ENCODE measurements around the gene SMOC2. TPM values are rescaled to one million over a fixed set of nuclear protein-coding genes. Genes with fewer than 3 reads are reported as not detected.

The SMOC2 gene
- polyA plus RNA-seq, 1 donor (not counting 4 experiments of a cell fraction or from before 2014, with no cell fraction given): 1.1 TPM

DNA sequence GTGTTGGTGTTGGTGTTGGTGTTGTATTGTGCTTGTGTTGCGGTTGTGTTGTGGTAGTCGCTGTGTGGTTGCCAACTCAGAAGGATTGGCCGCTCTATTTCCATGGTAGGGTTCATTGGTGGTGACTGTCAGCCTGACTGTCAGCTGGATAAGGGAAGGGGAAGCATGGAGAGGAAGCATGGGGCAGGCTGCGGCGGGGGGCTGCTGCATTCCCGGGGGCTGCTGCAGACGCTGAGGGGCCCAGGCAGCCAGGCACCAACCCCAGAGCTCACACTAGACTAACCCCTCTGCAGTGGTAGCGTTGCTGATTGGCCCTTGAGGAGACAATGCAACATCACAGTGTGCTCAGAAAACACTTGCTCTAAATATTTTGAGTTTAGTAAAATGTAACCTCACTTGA, 199.2 kb downstream of the SMOC2 start:
- Histone ChIP-seq H3K9ac (ENCODE audit: control insufficient read depth, extremely low read depth, insufficient read depth, low read length) (no peak overlapping the region), H3K27me3 (ENCODE audit: control insufficient read depth, extremely low read depth, insufficient read depth, low read length) (no peaks in the 10 kb centered on the region), H3K27ac (ENCODE audit: control insufficient read depth, insufficient read depth, low read length) (no peak overlapping the region), H2AFZ (ENCODE audit: control insufficient read depth, low read length) (no peak overlapping the region), H3K36me3 (ENCODE audit: control insufficient read depth in 2 of 2, extremely low read depth in 1 of 2, insufficient read depth in 2 of 2, low read length in 2 of 2) (no peaks in the 10 kb centered on the region), H3K9me1 (ENCODE audit: control insufficient read depth, extremely low read depth, insufficient read depth, low read length) (no peaks in the 10 kb centered on the region), H4K20me1 (ENCODE audit: control insufficient read depth, extremely low read depth, insufficient read depth, low read length) (no peaks in the 10 kb centered on the region), H3K9me3 (ENCODE audit: control insufficient read depth, low read depth, low read length) (no peaks in the 10 kb centered on the region), H3K4me3 (ENCODE audit: control insufficient read depth in 2 of 3, extremely low read depth in 1 of 3, insufficient read depth in 2 of 3, low read depth in 1 of 3, low read length in 3 of 3) (no peak overlapping the region), H3K4me1 (ENCODE audit: control insufficient read depth, extremely low read depth, insufficient read depth, low read length) (no peaks in the 10 kb centered on the region), H3K4me2 (ENCODE audit: control insufficient read depth, extremely low read depth, insufficient read depth, low read depth, low read length) (no peak overlapping the region), H3K79me2 (ENCODE audit: control insufficient read depth, insufficient read depth, low read length) (no peaks in the 10 kb centered on the region)
- no peak for DNase-seq (ENCODE audit: low read depth, low spot score)
- TF ChIP-seq EZH2 (IDR thresholded peaks at IDR 0.05; ENCODE audit: low read length): no peak
- TF ChIP-seq, protein P1, sequence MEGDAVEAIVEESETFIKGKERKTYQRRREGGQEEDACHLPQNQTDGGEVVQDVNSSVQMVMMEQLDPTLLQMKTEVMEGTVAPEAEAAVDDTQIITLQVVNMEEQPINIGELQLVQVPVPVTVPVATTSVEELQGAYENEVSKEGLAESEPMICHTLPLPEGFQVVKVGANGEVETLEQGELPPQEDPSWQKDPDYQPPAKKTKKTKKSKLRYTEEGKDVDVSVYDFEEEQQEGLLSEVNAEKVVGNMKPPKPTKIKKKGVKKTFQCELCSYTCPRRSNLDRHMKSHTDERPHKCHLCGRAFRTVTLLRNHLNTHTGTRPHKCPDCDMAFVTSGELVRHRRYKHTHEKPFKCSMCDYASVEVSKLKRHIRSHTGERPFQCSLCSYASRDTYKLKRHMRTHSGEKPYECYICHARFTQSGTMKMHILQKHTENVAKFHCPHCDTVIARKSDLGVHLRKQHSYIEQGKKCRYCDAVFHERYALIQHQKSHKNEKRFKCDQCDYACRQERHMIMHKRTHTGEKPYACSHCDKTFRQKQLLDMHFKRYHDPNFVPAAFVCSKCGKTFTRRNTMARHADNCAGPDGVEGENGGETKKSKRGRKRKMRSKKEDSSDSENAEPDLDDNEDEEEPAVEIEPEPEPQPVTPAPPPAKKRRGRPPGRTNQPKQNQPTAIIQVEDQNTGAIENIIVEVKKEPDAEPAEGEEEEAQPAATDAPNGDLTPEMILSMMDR (optimal IDR thresholded peaks at IDR 0.05 in 1 of 3, IDR thresholded peaks at IDR 0.05 in 1 of 3, conservative IDR thresholded peaks at IDR 0.05 in 1 of 3; ENCODE audit: extremely low read depth in 1 of 3, insufficient read depth in 2 of 3, low read length in 3 of 3): no peak
- dilution Hi-C loops (cut with MboI; ENCODE audit: extremely low pct_ligation_motif_present, low sequenced_read_pairs): no loop called here
- FAIRE-seq: no peak

DNA sequence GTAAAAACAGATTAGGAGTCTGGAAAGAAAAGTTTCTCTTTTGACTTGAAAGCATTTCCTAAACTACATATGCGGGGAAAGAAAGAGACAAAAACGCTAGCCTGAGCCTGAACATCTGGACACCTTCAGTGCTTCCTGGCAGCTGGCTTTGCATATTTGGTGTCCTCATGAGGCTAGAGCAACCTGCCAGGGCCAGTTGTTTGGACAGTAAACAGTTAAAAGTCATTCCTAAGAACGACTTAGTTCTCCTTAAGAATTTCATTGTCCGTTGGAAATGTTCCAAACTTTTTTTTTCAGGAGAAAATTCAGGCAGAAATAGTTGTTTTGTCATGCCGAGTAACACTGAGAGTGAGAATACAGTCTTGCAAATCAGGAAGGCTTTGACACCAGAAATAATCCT, 199.8 kb downstream of the SMOC2 start:
- H3K36me3 ChIP-seq (ENCODE audit: control insufficient read depth in 2 of 2, extremely low read depth in 1 of 2, insufficient read depth in 2 of 2, low read length in 2 of 2): no peaks in the 10 kb centered on the region
- no peak overlapping the region for H3K4me3 ChIP-seq (ENCODE audit: control insufficient read depth in 2 of 3, extremely low read depth in 1 of 3, insufficient read depth in 2 of 3, low read depth in 1 of 3, low read length in 3 of 3)
- no peaks in the 10 kb centered on the region for H3K79me2 ChIP-seq (ENCODE audit: control insufficient read depth, insufficient read depth, low read length)
- no peaks in the 10 kb centered on the region for H3K9me3 ChIP-seq (ENCODE audit: control insufficient read depth, low read depth, low read length)
- H3K4me2 ChIP-seq (ENCODE audit: control insufficient read depth, extremely low read depth, insufficient read depth, low read depth, low read length): no peak overlapping the region
- no peaks in the 10 kb centered on the region for H3K4me1 ChIP-seq (ENCODE audit: control insufficient read depth, extremely low read depth, insufficient read depth, low read length)
- no peak for TF ChIP-seq EZH2 (IDR thresholded peaks at IDR 0.05; ENCODE audit: low read length)
- TF ChIP-seq, protein P1 (optimal IDR thresholded peaks at IDR 0.05 in 1 of 3, IDR thresholded peaks at IDR 0.05 in 1 of 3, conservative IDR thresholded peaks at IDR 0.05 in 1 of 3; ENCODE audit: extremely low read depth in 1 of 3, insufficient read depth in 2 of 3, low read length in 3 of 3): no peak
- no peaks in the 10 kb centered on the region for H4K20me1 ChIP-seq (ENCODE audit: control insufficient read depth, extremely low read depth, insufficient read depth, low read length)
- no peaks in the 10 kb centered on the region for H3K9me1 ChIP-seq (ENCODE audit: control insufficient read depth, extremely low read depth, insufficient read depth, low read length)
- dilution Hi-C loops (cut with MboI; ENCODE audit: extremely low pct_ligation_motif_present, low sequenced_read_pairs): no loop called here
- no peak overlapping the region for H2AFZ ChIP-seq (ENCODE audit: control insufficient read depth, low read length)
- FAIRE-seq: no peak
- no peak overlapping the region for H3K27ac ChIP-seq (ENCODE audit: control insufficient read depth, insufficient read depth, low read length)
- H3K9ac ChIP-seq (ENCODE audit: control insufficient read depth, extremely low read depth, insufficient read depth, low read length): no peak overlapping the region
- DNase-seq (ENCODE audit: low read depth, low spot score): no peak
- H3K27me3 ChIP-seq (ENCODE audit: control insufficient read depth, extremely low read depth, insufficient read depth, low read length): no peaks in the 10 kb centered on the region
